ENCODE results near the gene IGFL4.

The IGFL4 gene

GRCh38 chr19:46065486-46066071 lies 24.8 kb upstream of the IGFL4 start:
- DNase-seq (ENCODE audit: extremely low spot score, insufficient read length, low read depth) = no peak
- FAIRE-seq = no peak

GRCh38 chr19:46063201-46063600 lies 22.4 kb upstream of the IGFL4 start:
- FAIRE-seq (no peak), DNase-seq (ENCODE audit: extremely low spot score, insufficient read length, low read depth) (no peak)

GRCh38 chr19:46060012-46060411 lies 19.2 kb upstream of the IGFL4 start:
- DNase-seq (ENCODE audit: extremely low spot score, insufficient read length, low read depth) (no peak), FAIRE-seq (no peak)

GRCh38 chr19:46058778-46059177 lies 18.0 kb upstream of the IGFL4 start:
- no peak for FAIRE-seq

GRCh38 chr19:46056536-46056935 lies 15.7 kb upstream of the IGFL4 start:
- DNase-seq (ENCODE audit: extremely low spot score, insufficient read length, low read depth) (no peak), FAIRE-seq (no peak)

More at GRCh38 chr19:46058778-46059177, 18.0 kb upstream of the IGFL4 start:
- no peak for DNase-seq (ENCODE audit: extremely low spot score, insufficient read length, low read depth)

- FAIRE-seq (no peak), DNase-seq (ENCODE audit: extremely low spot score, insufficient read length, low read depth) (no peak)
Measured at GRCh38 chr19:46052896-46053295, 12.1 kb upstream of the IGFL4 start.

GRCh38 chr19:46049597-46049996 lies 8.8 kb upstream of the IGFL4 start:
- FAIRE-seq = no peak
- DNase-seq (ENCODE audit: extremely low spot score, insufficient read length, low read depth) = no peak

GRCh38 chr19:46043519-46043918 lies 2.7 kb upstream of the IGFL4 start:
- no peak for FAIRE-seq
- no peak for DNase-seq (ENCODE audit: extremely low spot score, insufficient read length, low read depth)

GRCh38 chr19:46042252-46042883 lies 1.6 kb upstream of the IGFL4 start:
- DNase-seq (ENCODE audit: extremely low spot score, insufficient read length, low read depth) (no peak), FAIRE-seq (no peak)

- no peak for DNase-seq (ENCODE audit: extremely low spot score, insufficient read length, low read depth)
- no peak for FAIRE-seq
Measured at GRCh38 chr19:46040125-46040524, 677 bp downstream of the IGFL4 start.

- no peak for DNase-seq (ENCODE audit: extremely low spot score, insufficient read length, low read depth)
- no peak for FAIRE-seq
Measured at GRCh38 chr19:46036744-46037128, 4.1 kb downstream of the IGFL4 start.

- FAIRE-seq = no peak
- no peak for DNase-seq (ENCODE audit: extremely low spot score, insufficient read length, low read depth)
Measured at GRCh38 chr19:46035986-46036743, 4.6 kb downstream of the IGFL4 start.

- DNase-seq (ENCODE audit: extremely low spot score, insufficient read length, low read depth) = no peak
- no peak for FAIRE-seq
Measured at GRCh38 chr19:46035546-46035945, 5.3 kb downstream of the IGFL4 start.

GRCh38 chr19:46033401-46033800 lies 7.4 kb downstream of the IGFL4 start:
- no peak for DNase-seq (ENCODE audit: extremely low spot score, insufficient read length, low read depth)
- no peak for FAIRE-seq

GRCh38 chr19:46032597-46033025 lies 8.2 kb downstream of the IGFL4 start:
- DNase-seq (ENCODE audit: extremely low spot score, insufficient read length, low read depth) = no peak
- no peak for FAIRE-seq

- DNase-seq (ENCODE audit: extremely low spot score, insufficient read length, low read depth) (no peak), FAIRE-seq (no peak)
Measured at GRCh38 chr19:46031781-46032596, 8.8 kb downstream of the IGFL4 start.

- FAIRE-seq = no peak
- DNase-seq (ENCODE audit: extremely low spot score, insufficient read length, low read depth) = no peak
Measured at GRCh38 chr19:46030812-46031550, 9.8 kb downstream of the IGFL4 start.

- FAIRE-seq (no peak), DNase-seq (ENCODE audit: extremely low spot score, insufficient read length, low read depth) (no peak)
Measured at GRCh38 chr19:46025835-46026234, 15.0 kb downstream of the IGFL4 start.

GRCh38 chr19:46023311-46023779 lies 17.5 kb downstream of the IGFL4 start:
- FAIRE-seq = no peak
- DNase-seq (ENCODE audit: extremely low spot score, insufficient read length, low read depth) = no peak
